Tibial nerve (tissue), 4 donors: Measurements from ENCODE around the gene SLC47A1.

ENCODE experiments used
- EP300 ChIP-seq, 2 donors: sonication (generic); formaldehyde crosslinking; IDR thresholded peaks; one replicate each; pipeline ENCODE4 v1.6.1; 2017; ENCODE audit warnings: antibody characterized with exemption in 2 of 2, mild to moderate bottlenecking in 1 of 2
- POLR2A ChIP-seq, 2 donors: fragments of 450-650 bp; IDR thresholded peaks; one replicate each; pipeline ENCODE4 v1.6.1; 2017; ENCODE audit warnings: antibody characterized with exemption in 2 of 2, mild to moderate bottlenecking in 2 of 2, moderate library complexity in 2 of 2
- TF ChIP-seq, protein P1 (sequence below), 5 experiments: fragments of 200-600 bp in 3 of 5; fragments of 450-650 bp in 2 of 5; sonication (generic) in 3 of 5; IDR thresholded peaks; one replicate each; pipeline ENCODE4 v1.5.1; 2016 to 2019; ENCODE audit warnings: antibody characterized with exemption in 5 of 5, mild to moderate bottlenecking in 3 of 5, moderate library complexity in 2 of 5

DNA sequence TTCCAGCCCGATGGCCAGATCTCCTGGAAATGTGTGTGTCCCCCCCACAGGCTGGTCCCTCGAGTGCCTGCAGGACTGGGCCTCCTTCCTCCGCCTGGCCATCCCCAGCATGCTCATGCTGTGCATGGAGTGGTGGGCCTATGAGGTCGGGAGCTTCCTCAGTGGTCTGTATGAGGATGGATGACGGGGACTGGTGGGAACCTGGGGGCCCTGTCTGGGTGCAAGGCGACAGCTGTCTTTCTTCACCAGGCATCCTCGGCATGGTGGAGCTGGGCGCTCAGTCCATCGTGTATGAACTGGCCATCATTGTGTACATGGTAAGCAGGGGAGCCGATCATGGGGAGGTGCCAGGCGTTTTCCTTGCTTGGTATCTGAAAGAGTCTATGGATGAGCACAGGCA, 22.1 kb downstream of the SLC47A1 start:
- TF ChIP-seq, protein P1, sequence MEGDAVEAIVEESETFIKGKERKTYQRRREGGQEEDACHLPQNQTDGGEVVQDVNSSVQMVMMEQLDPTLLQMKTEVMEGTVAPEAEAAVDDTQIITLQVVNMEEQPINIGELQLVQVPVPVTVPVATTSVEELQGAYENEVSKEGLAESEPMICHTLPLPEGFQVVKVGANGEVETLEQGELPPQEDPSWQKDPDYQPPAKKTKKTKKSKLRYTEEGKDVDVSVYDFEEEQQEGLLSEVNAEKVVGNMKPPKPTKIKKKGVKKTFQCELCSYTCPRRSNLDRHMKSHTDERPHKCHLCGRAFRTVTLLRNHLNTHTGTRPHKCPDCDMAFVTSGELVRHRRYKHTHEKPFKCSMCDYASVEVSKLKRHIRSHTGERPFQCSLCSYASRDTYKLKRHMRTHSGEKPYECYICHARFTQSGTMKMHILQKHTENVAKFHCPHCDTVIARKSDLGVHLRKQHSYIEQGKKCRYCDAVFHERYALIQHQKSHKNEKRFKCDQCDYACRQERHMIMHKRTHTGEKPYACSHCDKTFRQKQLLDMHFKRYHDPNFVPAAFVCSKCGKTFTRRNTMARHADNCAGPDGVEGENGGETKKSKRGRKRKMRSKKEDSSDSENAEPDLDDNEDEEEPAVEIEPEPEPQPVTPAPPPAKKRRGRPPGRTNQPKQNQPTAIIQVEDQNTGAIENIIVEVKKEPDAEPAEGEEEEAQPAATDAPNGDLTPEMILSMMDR (IDR thresholded peaks at IDR 0.05) = no peak
- TF ChIP-seq EP300 (IDR thresholded peaks at IDR 0.05) (no peak), POLR2A (IDR thresholded peaks at IDR 0.05) (no peak)
